Activated naive CD8-positive, alpha-beta T cell treated with anti-CD3 and anti-CD28 coated beads for 36 hours (primary cell): ENCODE measurements around the gene TPRX1. TPM values are rescaled to one million over a fixed set of nuclear protein-coding genes. Genes with fewer than 3 reads are reported as not detected.
"Not testable (repeated sequence)": the region's sequence is repeated elsewhere in the genome, so short reads cannot be mapped to it uniquely, and the experiment has no call there.

ENCODE experiments used
- DNase-seq: peaks from one replicate; pipeline ENCODE4 v3.0.0; 2021
- H3K27ac Mint-ChIP-seq: one replicate; pipeline ENCODE4 v1.8.0; 2022; ENCODE audit warnings: mild to moderate bottlenecking, moderate library complexity, mixed read lengths
- H3K27me3 Mint-ChIP-seq: one replicate; pipeline ENCODE4 v1.8.0; 2022; ENCODE audit warnings: mild to moderate bottlenecking, mixed read lengths
- H3K36me3 Mint-ChIP-seq: one replicate; pipeline ENCODE4 v1.8.0; 2021; ENCODE audit warnings: mild to moderate bottlenecking, mixed read lengths
- H3K4me1 Mint-ChIP-seq: one replicate; pipeline ENCODE4 v1.8.0; 2021; ENCODE audit warnings: mixed read lengths
- H3K4me3 Mint-ChIP-seq: one replicate; pipeline ENCODE4 v1.8.0; 2022; ENCODE audit warnings: mild to moderate bottlenecking, moderate library complexity, mixed read lengths
- H3K9me3 Mint-ChIP-seq: one replicate; pipeline ENCODE4 v1.8.0; 2022; ENCODE audit warnings: mixed read lengths
- total RNA-seq, 2 experiments: library from RNA; stranded (reverse); gene quantifications; one replicate each; pipeline ENCODE4 v1.2.3, GENCODE V29; 2021

The TPRX1 gene
- total RNA-seq, 2 experiments from 2014 or later = not detected

GRCh38 chr19:47813995-47814328 is 9.6 kb upstream of the TPRX1 start:
- Mint-ChIP-seq H3K27me3 (peaks cover 15% of the 10 kb centered on the region), H3K27ac (no peak overlapping the region), H3K4me1 (peaks cover 2% of the 10 kb centered on the region), H3K4me3 (no peak overlapping the region), H3K9me3 (no peaks in the 10 kb centered on the region), H3K36me3 (no peaks in the 10 kb centered on the region)
- no peak for DNase-seq

DNA sequence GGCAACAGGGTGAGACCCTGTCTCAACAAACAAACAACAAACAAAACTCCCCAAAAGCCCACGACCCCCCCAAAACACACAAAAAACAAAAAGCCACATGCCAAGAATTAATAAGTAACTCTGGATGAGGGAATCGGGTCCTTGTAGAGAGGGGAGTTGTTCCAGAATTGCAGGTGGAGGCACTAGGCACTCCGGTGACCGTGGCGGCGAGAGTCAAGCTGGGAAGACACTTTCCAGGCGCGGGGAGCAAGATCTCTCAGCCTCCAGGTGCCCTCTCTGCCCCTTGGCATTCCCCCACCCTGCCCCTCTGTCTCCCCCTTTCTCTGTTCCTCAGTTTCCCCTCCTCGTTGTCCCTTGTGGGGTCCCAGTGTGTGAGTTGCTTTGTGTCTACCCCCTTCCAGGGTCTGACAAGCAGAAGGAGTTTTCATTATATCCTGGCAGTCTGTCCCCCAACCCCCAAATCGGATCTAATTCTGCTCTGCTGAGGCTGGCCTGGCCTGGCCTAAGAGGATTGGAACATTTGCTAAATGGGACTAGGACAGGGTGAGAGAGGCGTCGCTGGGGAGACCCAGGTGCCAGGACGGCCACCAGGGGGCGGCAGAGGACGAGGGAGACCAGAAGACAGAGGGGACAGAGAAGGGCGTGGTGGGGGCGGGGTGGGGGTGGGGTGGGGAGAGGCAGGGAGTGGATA is 9.1 kb upstream of the TPRX1 start:
- DNase-seq = peak; percentile 74
- peaks cover 11% of the 10 kb centered on the region for H3K27me3 Mint-ChIP-seq
- H3K36me3 Mint-ChIP-seq = no peaks in the 10 kb centered on the region
- H3K27ac Mint-ChIP-seq = no peak overlapping the region
- H3K9me3 Mint-ChIP-seq = no peaks in the 10 kb centered on the region
- H3K4me3 Mint-ChIP-seq = no peak overlapping the region
- H3K4me1 Mint-ChIP-seq = peaks cover 2% of the 10 kb centered on the region

- Mint-ChIP-seq H3K4me1 (no peaks in the 10 kb centered on the region), H3K4me3 (no peak overlapping the region), H3K36me3 (no peaks in the 10 kb centered on the region), H3K9me3 (peaks cover 1% of the 10 kb centered on the region), H3K27ac (no peak overlapping the region), H3K27me3 (no peaks in the 10 kb centered on the region)
- no peak for DNase-seq
Observed at GRCh38 chr19:47806435-47806834, 2.1 kb upstream of the TPRX1 start.

DNA sequence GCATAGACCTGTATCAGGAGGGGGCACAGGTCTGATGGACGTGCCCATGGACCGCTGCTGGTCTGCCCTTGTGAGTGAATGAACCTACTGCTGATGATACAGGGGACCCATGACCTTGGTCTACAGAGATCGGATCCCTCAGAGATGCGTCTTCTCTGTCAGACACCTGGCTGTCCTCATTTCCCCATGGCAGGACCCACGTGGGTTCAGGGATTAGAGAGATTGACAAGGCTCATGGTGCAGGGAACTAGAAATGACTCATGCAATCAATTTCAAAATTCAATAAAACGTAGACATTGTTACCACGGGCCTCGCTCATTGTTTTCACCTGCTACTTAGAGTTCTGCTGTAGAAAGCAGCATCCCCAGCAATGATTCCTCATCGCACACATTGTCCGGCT is 962 bp upstream of the TPRX1 start:
- no peak overlapping the region for H3K4me3 Mint-ChIP-seq
- DNase-seq = no peak
- peaks cover 6% of the 10 kb centered on the region for H3K9me3 Mint-ChIP-seq
- H3K27ac Mint-ChIP-seq = no peak overlapping the region
- no peaks in the 10 kb centered on the region for H3K27me3 Mint-ChIP-seq
- peaks cover 1% of the 10 kb centered on the region for H3K36me3 Mint-ChIP-seq
- no peaks in the 10 kb centered on the region for H3K4me1 Mint-ChIP-seq

GRCh38 chr19:47803671-47804070 is 680 bp downstream of the TPRX1 start:
- not testable (repeated sequence) for H3K36me3 Mint-ChIP-seq, H3K4me3 Mint-ChIP-seq, DNase-seq

DNA sequence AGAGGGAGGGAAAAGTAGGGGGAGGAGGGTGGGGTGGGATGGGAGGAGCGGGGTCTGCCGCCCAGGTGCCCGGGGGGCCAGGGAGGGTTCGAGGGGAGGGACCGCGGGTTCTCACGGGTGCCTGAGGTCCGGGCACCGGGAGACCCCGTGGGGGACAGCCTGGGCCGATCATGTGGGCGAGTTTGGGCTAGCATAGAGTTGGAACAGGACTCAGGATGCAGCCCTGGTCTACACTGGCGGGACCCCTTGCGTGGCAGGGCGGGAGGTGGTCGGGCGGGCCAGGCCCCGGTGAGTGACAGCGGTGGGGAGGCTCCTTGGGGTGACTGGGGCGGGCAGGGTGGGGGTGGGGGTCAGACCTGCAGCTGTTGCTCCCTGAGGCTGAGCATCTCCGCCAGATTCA is 1.2 kb downstream of the TPRX1 start:
- not testable (repeated sequence) for H3K27me3 Mint-ChIP-seq, H3K27ac Mint-ChIP-seq, H3K4me3 Mint-ChIP-seq, H3K36me3 Mint-ChIP-seq, H3K4me1 Mint-ChIP-seq, H3K9me3 Mint-ChIP-seq, DNase-seq

More at GRCh38 chr19:47803671-47804070, 680 bp downstream of the TPRX1 start:
- H3K4me1 Mint-ChIP-seq, H3K27me3 Mint-ChIP-seq, H3K27ac Mint-ChIP-seq, H3K9me3 Mint-ChIP-seq: not testable (repeated sequence)

DNA sequence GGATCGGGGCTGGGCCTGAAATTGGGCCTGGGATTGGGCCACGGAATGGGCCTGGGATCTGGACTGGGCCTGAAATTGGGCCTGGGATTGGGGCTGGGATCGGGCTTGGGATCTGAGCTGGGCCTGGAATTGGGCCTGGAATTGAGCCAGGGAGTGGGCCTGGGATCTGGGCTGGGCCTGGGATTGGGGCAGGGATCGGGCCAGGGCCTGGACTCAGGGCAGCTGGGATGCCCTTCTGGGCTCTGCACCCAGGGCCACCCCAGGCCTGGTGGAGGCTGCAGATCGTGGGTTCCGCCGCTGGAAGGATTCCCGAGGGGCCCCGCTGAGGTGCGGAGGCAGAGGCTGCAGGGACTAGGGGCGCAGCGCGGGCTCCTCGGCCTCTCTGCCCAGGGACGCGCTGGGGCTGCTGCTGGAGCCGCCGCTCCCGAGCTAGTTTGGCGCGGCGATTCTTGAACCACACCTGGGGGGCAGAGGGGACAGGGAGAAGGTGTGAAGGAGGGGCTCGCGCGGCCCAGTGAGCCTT is 1.8 kb downstream of the TPRX1 start:
- H3K27ac Mint-ChIP-seq = no peak overlapping the region
- peaks cover 1% of the 10 kb centered on the region for H3K36me3 Mint-ChIP-seq
- H3K9me3 Mint-ChIP-seq = peaks cover 6% of the 10 kb centered on the region
- H3K4me1 Mint-ChIP-seq = no peaks in the 10 kb centered on the region
- peaks cover 12% of the 10 kb centered on the region for H3K27me3 Mint-ChIP-seq
- DNase-seq = no peak
- H3K4me3 Mint-ChIP-seq = no peak overlapping the region

- Mint-ChIP-seq H3K4me1 (no peaks in the 10 kb centered on the region), H3K27ac (no peak overlapping the region), H3K36me3 (peaks cover 1% of the 10 kb centered on the region), H3K9me3 (peaks cover 6% of the 10 kb centered on the region), H3K4me3 (no peak overlapping the region), H3K27me3 (peaks cover 13% of the 10 kb centered on the region)
- DNase-seq = no peak
Observed at GRCh38 chr19:47801270-47801669, 3.1 kb downstream of the TPRX1 start.

- Mint-ChIP-seq H3K4me3 (no peak overlapping the region), H3K4me1 (no peaks in the 10 kb centered on the region), H3K9me3 (peaks cover 6% of the 10 kb centered on the region), H3K36me3 (peaks cover 1% of the 10 kb centered on the region), H3K27ac (no peak overlapping the region), H3K27me3 (peaks cover 18% of the 10 kb centered on the region)
- no peak for DNase-seq
Observed at GRCh38 chr19:47798904-47799266, 5.5 kb downstream of the TPRX1 start.

- Mint-ChIP-seq H3K4me3 (no peak overlapping the region), H3K4me1 (no peaks in the 10 kb centered on the region), H3K27ac (no peak overlapping the region), H3K27me3 (peaks cover 18% of the 10 kb centered on the region), H3K36me3 (peaks cover 1% of the 10 kb centered on the region), H3K9me3 (peaks cover 6% of the 10 kb centered on the region)
- no peak for DNase-seq
Observed at GRCh38 chr19:47797996-47798903, 6.1 kb downstream of the TPRX1 start.

DNA sequence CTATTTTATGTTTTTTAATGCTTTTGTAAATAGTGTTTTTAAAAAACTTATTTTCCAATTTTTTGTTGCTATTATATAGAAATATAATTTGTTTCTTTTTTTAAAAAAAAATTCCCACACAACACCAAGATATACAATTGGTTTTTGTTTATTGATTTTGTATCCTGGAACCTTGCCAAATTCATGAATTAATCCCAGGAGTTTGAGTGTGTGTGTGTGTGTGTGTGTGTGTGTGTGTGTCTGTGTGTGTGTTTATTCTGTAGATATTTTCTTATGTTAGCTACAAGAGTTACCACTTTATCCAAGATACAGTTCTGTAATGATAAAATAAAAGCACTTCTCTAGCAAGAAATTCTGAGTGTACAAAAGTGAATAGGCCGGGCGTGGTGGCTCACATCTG is 7.6 kb downstream of the TPRX1 start:
- Mint-ChIP-seq H3K9me3 (peaks cover 6% of the 10 kb centered on the region), H3K4me3 (no peak overlapping the region), H3K27ac (no peak overlapping the region), H3K4me1 (no peaks in the 10 kb centered on the region), H3K27me3 (peaks cover 18% of the 10 kb centered on the region), H3K36me3 (peaks cover 1% of the 10 kb centered on the region)
- no peak for DNase-seq

- Mint-ChIP-seq H3K9me3 (no peaks in the 10 kb centered on the region), H3K27me3 (peaks cover 18% of the 10 kb centered on the region), H3K36me3 (no peaks in the 10 kb centered on the region), H3K4me3 (no peak overlapping the region), H3K27ac (no peak overlapping the region), H3K4me1 (peaks cover 2% of the 10 kb centered on the region)
- no peak for DNase-seq
Observed at GRCh38 chr19:47794526-47794925, 9.8 kb downstream of the TPRX1 start.

DNA sequence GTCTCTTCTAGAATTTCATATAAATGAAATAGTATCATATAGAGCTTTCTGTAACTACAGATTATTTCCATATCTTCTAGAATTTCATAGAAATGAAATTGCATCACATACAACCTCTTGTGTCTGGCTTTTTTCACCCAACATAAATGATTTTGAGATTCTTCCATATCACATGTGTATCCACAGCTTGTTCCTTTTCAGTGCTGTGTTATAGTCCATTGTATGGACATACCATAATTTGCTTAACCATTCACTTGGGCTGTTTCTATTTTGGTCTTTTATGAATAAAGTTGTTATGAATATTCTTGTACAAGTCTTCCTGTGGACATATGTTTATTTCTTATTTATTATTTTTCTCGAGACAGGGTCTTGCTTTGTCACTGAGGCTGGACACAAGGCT is 11.7 kb downstream of the TPRX1 start:
- no peak overlapping the region for H3K4me3 Mint-ChIP-seq
- H3K27ac Mint-ChIP-seq = no peak overlapping the region
- peaks cover 6% of the 10 kb centered on the region for H3K4me1 Mint-ChIP-seq
- no peaks in the 10 kb centered on the region for H3K36me3 Mint-ChIP-seq
- DNase-seq = no peak
- no peaks in the 10 kb centered on the region for H3K9me3 Mint-ChIP-seq
- peaks cover 7% of the 10 kb centered on the region for H3K27me3 Mint-ChIP-seq

- Mint-ChIP-seq H3K27ac (no peak overlapping the region), H3K27me3 (peaks cover 2% of the 10 kb centered on the region), H3K4me3 (no peak overlapping the region), H3K36me3 (no peaks in the 10 kb centered on the region), H3K9me3 (no peaks in the 10 kb centered on the region), H3K4me1 (peaks cover 6% of the 10 kb centered on the region)
- DNase-seq = peak; percentile 78
Observed at GRCh38 chr19:47790398-47790814, 13.9 kb downstream of the TPRX1 start.

GRCh38 chr19:47789811-47790210 is 14.5 kb downstream of the TPRX1 start:
- not testable (repeated sequence) for H3K36me3 Mint-ChIP-seq, H3K4me1 Mint-ChIP-seq, H3K27ac Mint-ChIP-seq, H3K9me3 Mint-ChIP-seq, DNase-seq, H3K4me3 Mint-ChIP-seq, H3K27me3 Mint-ChIP-seq

DNA sequence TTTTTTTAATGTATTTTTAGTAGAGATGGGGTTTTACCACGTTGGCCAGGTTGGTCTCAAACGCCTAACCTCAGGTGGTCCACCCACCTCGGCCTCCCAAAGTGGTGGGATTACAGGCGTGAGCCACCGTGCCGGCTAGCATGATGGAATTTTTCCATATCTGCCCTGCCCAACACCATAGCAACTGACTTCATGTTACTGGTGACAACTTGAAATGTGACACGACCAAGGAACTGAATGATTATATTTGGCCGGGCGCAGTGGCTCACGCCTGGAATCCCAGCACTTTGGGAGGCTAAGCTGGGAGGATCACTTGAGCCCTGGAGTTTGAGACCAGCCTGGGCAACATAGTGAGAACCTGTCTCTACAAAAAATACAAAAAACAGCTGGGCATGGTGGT is 17.0 kb downstream of the TPRX1 start:
- H3K9me3 Mint-ChIP-seq = not testable (repeated sequence)

More for the DNA sequence above, 17.0 kb downstream of the TPRX1 start:
- DNase-seq, H3K36me3 Mint-ChIP-seq, H3K27me3 Mint-ChIP-seq, H3K27ac Mint-ChIP-seq, H3K4me1 Mint-ChIP-seq, H3K4me3 Mint-ChIP-seq: not testable (repeated sequence)
